ENCODE results near the gene NBPF6. TPM values are rescaled to one million over a fixed set of nuclear protein-coding genes. Genes with fewer than 3 reads are reported as not detected.
"Not testable (repeated sequence)": the region's sequence is repeated elsewhere in the genome, so short reads cannot be mapped to it uniquely, and the experiment has no call there.

Gene NBPF6
- total and polyA plus RNA-seq, 5 donors from 2014 or later: not detected

GRCh38 chr1:108438536-108438935 lies 11.6 kb upstream of the NBPF6 start:
- not testable (repeated sequence) for H3K9me3 ChIP-seq (ENCODE audit: control insufficient read depth in 2 of 2, low read length in 2 of 2); H3K9me3 Mint-ChIP-seq; H3K4me1 Mint-ChIP-seq; H3K36me3 Mint-ChIP-seq; H3K4me3 Mint-ChIP-seq; H3K27me3 ChIP-seq (ENCODE audit: control insufficient read depth, insufficient read depth, low read length); H3K27ac Mint-ChIP-seq; H3K27ac ChIP-seq (ENCODE audit: insufficient read depth, low read length, poor library complexity, severe bottlenecking); H3K27me3 Mint-ChIP-seq; H3K4me3 ChIP-seq (ENCODE audit: low read depth, low read length); ATAC-seq (ENCODE audit: low read depth in 2 of 2); H3K4me1 ChIP-seq (ENCODE audit: control insufficient read depth, insufficient read depth, low read length, poor library complexity, severe bottlenecking); DNase-seq; H3K36me3 ChIP-seq (ENCODE audit: control insufficient read depth, insufficient read depth, low read length)

GRCh38 chr1:108454521-108454920 lies 4.4 kb downstream of the NBPF6 start:
- not testable (repeated sequence) for H3K36me3 ChIP-seq (ENCODE audit: control insufficient read depth, insufficient read depth, low read length); H3K36me3 Mint-ChIP-seq; H3K27ac Mint-ChIP-seq; H3K9me3 ChIP-seq (ENCODE audit: control insufficient read depth in 2 of 2, low read length in 2 of 2); H3K4me3 Mint-ChIP-seq; H3K27me3 ChIP-seq (ENCODE audit: control insufficient read depth, insufficient read depth, low read length); H3K9me3 Mint-ChIP-seq; H3K4me1 ChIP-seq (ENCODE audit: control insufficient read depth, insufficient read depth, low read length, poor library complexity, severe bottlenecking); H3K4me1 Mint-ChIP-seq; H3K4me3 ChIP-seq (ENCODE audit: low read depth, low read length); DNase-seq; H3K27ac ChIP-seq (ENCODE audit: insufficient read depth, low read length, poor library complexity, severe bottlenecking); ATAC-seq (ENCODE audit: low read depth in 2 of 2); H3K27me3 Mint-ChIP-seq

GRCh38 chr1:108458661-108459060 lies 8.5 kb downstream of the NBPF6 start:
- not testable (repeated sequence) for H3K27ac ChIP-seq (ENCODE audit: insufficient read depth, low read length, poor library complexity, severe bottlenecking); H3K4me3 ChIP-seq (ENCODE audit: low read depth, low read length); ATAC-seq (ENCODE audit: low read depth in 2 of 2); H3K27me3 ChIP-seq (ENCODE audit: control insufficient read depth, insufficient read depth, low read length); H3K4me1 ChIP-seq (ENCODE audit: control insufficient read depth, insufficient read depth, low read length, poor library complexity, severe bottlenecking); H3K27me3 Mint-ChIP-seq; DNase-seq; H3K36me3 ChIP-seq (ENCODE audit: control insufficient read depth, insufficient read depth, low read length); H3K36me3 Mint-ChIP-seq; H3K9me3 Mint-ChIP-seq; H3K4me3 Mint-ChIP-seq; H3K27ac Mint-ChIP-seq; H3K9me3 ChIP-seq (ENCODE audit: control insufficient read depth in 2 of 2, low read length in 2 of 2); H3K4me1 Mint-ChIP-seq

DNA sequence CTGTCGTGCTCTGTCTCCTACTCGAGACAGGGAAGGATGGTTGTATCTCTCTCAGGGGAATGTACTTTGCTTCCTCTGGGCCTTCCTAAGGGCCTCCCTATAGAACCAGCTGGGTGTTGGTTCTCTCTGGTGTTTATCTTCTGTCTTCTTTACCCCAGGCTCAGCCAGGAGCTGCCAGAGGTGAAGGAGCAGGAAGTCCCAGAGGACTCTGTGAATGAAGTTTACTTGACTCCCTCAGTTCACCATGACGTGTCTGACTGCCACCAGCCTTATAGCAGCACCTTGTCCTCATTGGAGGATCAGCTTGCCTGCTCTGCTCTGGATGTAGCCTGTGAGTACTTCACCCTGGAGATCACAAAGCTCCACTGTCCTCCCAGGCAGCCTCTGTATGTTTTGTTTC lies 11.6 kb downstream of the NBPF6 start:
- not testable (repeated sequence) for H3K9me3 ChIP-seq (ENCODE audit: control insufficient read depth in 2 of 2, low read length in 2 of 2); DNase-seq; H3K27ac Mint-ChIP-seq; H3K36me3 ChIP-seq (ENCODE audit: control insufficient read depth, insufficient read depth, low read length); H3K4me1 ChIP-seq (ENCODE audit: control insufficient read depth, insufficient read depth, low read length, poor library complexity, severe bottlenecking); H3K9me3 Mint-ChIP-seq; H3K4me3 ChIP-seq (ENCODE audit: low read depth, low read length); H3K27me3 ChIP-seq (ENCODE audit: control insufficient read depth, insufficient read depth, low read length); H3K4me1 Mint-ChIP-seq; H3K36me3 Mint-ChIP-seq; ATAC-seq (ENCODE audit: low read depth in 2 of 2); H3K27me3 Mint-ChIP-seq; H3K4me3 Mint-ChIP-seq; H3K27ac ChIP-seq (ENCODE audit: insufficient read depth, low read length, poor library complexity, severe bottlenecking)

DNA sequence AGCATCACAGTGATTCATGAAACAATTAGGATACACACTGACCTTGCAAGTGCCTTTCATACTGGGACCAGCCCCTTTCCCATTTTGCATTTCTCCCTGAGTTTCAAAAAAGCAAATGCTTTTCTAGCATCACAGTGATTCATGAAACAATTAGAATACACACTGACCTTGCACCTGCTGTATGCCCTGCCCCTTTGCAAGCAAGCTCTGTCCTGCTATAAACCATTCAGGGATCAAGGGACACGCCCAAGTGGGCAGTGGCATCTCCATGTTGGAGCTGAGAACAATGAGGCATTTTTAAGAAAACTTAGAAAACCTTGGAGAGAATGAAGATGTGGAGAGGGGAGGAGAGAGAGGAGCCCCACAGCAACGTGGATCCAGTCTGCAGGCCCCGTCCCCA lies 13.8 kb downstream of the NBPF6 start:
- H3K9me3 Mint-ChIP-seq; H3K27ac Mint-ChIP-seq; ATAC-seq (ENCODE audit: low read depth in 2 of 2): not testable (repeated sequence)

DNA sequence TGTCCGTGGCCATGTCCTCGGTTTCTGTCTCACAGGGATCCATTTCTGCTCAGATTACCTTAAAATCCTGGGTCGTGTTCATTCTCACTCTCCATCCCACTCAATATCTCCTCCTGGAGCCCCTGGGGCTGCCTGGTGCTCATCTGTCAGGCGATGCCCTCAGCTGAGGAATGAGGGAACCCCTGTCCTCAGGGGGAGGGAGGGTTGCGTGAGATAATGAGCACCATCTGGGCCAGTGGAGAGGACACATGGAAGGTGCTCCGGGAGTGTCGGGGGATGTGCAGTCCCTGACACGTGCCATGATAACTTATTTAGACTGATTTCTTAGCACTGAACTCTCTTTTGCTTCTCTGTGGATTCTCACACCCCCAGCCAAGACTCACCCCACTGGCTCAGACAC lies 16.0 kb downstream of the NBPF6 start:
- H3K9me3 ChIP-seq (ENCODE audit: control insufficient read depth in 2 of 2, low read length in 2 of 2); H3K27me3 Mint-ChIP-seq; H3K4me1 Mint-ChIP-seq; H3K4me3 ChIP-seq (ENCODE audit: low read depth, low read length); H3K36me3 ChIP-seq (ENCODE audit: control insufficient read depth, insufficient read depth, low read length); H3K4me3 Mint-ChIP-seq; ATAC-seq (ENCODE audit: low read depth in 2 of 2); H3K4me1 ChIP-seq (ENCODE audit: control insufficient read depth, insufficient read depth, low read length, poor library complexity, severe bottlenecking); DNase-seq; H3K9me3 Mint-ChIP-seq; H3K27ac ChIP-seq (ENCODE audit: insufficient read depth, low read length, poor library complexity, severe bottlenecking); H3K27ac Mint-ChIP-seq; H3K27me3 ChIP-seq (ENCODE audit: control insufficient read depth, insufficient read depth, low read length); H3K36me3 Mint-ChIP-seq: not testable (repeated sequence)

More for the DNA sequence above, 13.8 kb downstream of the NBPF6 start:
- not testable (repeated sequence) for H3K27me3 ChIP-seq (ENCODE audit: control insufficient read depth, insufficient read depth, low read length); H3K36me3 Mint-ChIP-seq; DNase-seq; H3K4me3 ChIP-seq (ENCODE audit: low read depth, low read length); H3K4me3 Mint-ChIP-seq; H3K36me3 ChIP-seq (ENCODE audit: control insufficient read depth, insufficient read depth, low read length); H3K9me3 ChIP-seq (ENCODE audit: control insufficient read depth in 2 of 2, low read length in 2 of 2); H3K27ac ChIP-seq (ENCODE audit: insufficient read depth, low read length, poor library complexity, severe bottlenecking); H3K4me1 ChIP-seq (ENCODE audit: control insufficient read depth, insufficient read depth, low read length, poor library complexity, severe bottlenecking); H3K4me1 Mint-ChIP-seq; H3K27me3 Mint-ChIP-seq

- not testable (repeated sequence) for H3K36me3 ChIP-seq (ENCODE audit: control insufficient read depth, insufficient read depth, low read length); H3K9me3 ChIP-seq (ENCODE audit: control insufficient read depth in 2 of 2, low read length in 2 of 2); H3K27me3 Mint-ChIP-seq; H3K4me1 Mint-ChIP-seq; ATAC-seq (ENCODE audit: low read depth in 2 of 2); H3K36me3 Mint-ChIP-seq; H3K4me3 ChIP-seq (ENCODE audit: low read depth, low read length); H3K9me3 Mint-ChIP-seq; H3K4me1 ChIP-seq (ENCODE audit: control insufficient read depth, insufficient read depth, low read length, poor library complexity, severe bottlenecking); H3K27ac ChIP-seq (ENCODE audit: insufficient read depth, low read length, poor library complexity, severe bottlenecking); DNase-seq; H3K4me3 Mint-ChIP-seq; H3K27me3 ChIP-seq (ENCODE audit: control insufficient read depth, insufficient read depth, low read length); H3K27ac Mint-ChIP-seq
Measured at GRCh38 chr1:108467155-108467554, 17.0 kb downstream of the NBPF6 start.

GRCh38 chr1:108470750-108471149 lies 20.6 kb downstream of the NBPF6 start:
- not testable (repeated sequence) for H3K4me1 Mint-ChIP-seq; H3K36me3 Mint-ChIP-seq; H3K4me1 ChIP-seq (ENCODE audit: control insufficient read depth, insufficient read depth, low read length, poor library complexity, severe bottlenecking); H3K27ac ChIP-seq (ENCODE audit: insufficient read depth, low read length, poor library complexity, severe bottlenecking); H3K27me3 Mint-ChIP-seq; H3K36me3 ChIP-seq (ENCODE audit: control insufficient read depth, insufficient read depth, low read length); ATAC-seq (ENCODE audit: low read depth in 2 of 2); DNase-seq; H3K27me3 ChIP-seq (ENCODE audit: control insufficient read depth, insufficient read depth, low read length); H3K9me3 Mint-ChIP-seq; H3K4me3 Mint-ChIP-seq; H3K9me3 ChIP-seq (ENCODE audit: control insufficient read depth in 2 of 2, low read length in 2 of 2); H3K4me3 ChIP-seq (ENCODE audit: low read depth, low read length)
- H3K27ac Mint-ChIP-seq: peak overlapping the region in 1 of 3 donors; percentile 69
